PFSK-1 (cell line): ENCODE data around the gene ACAT2.

Experiments
- REST ChIP-seq, 2 experiments: IDR thresholded peaks; 2 replicates each; pipeline versions ENCODE4 v1.6.1 to v1.8.0; 2011 to 2012; ENCODE audit warnings: low read depth in 2 of 2, low read length in 2 of 2, control low read depth in 1 of 2, inconsistent platforms in 1 of 2, mild to moderate bottlenecking in 1 of 2, moderate library complexity in 1 of 2; ENCODE audit not compliant: insufficient read depth in 1 of 2
- SIN3A ChIP-seq: IDR thresholded peaks from 2 replicates; pipeline ENCODE4 v1.6.1; 2012; ENCODE audit warnings: mild to moderate bottlenecking, low read length, moderate library complexity, borderline replicate concordance; ENCODE audit not compliant: insufficient read depth
- TAF1 ChIP-seq: IDR thresholded peaks from 2 replicates; pipeline ENCODE4 v1.6.1; 2012; ENCODE audit warnings: low read length, control low read depth, borderline replicate concordance; ENCODE audit not compliant: insufficient read depth

- no peak for TF ChIP-seq SIN3A
- TF ChIP-seq REST (IDR thresholded peaks at IDR 0.05; ENCODE audit: insufficient read depth in 1 of 2, low read depth in 2 of 2, low read length in 2 of 2), result no peak
- TF ChIP-seq TAF1, result no peak
These were observed 38.5 kb downstream of the ACAT2 start, which contains the start of gene PNLDC1 for GRCh38 chr6:159800141-159800865.
